Testis (tissue), 5 donors: ENCODE measurements around the gene TPRN. TPM values are rescaled to one million over a fixed set of nuclear protein-coding genes. Genes with fewer than 3 reads are reported as not detected.

Source experiments
- DNase-seq: peaks from one replicate; pipeline ENCODE4 v3.0.0-alpha.2; 2019
- H3K27ac ChIP-seq, 2 donors: fragments of 200-600 bp; sonication (generic); one replicate each; pipeline ENCODE4 v1.5.1; 2019
- H3K27me3 ChIP-seq: fragments of 200-600 bp; sonication (generic); one replicate; pipeline ENCODE4 v1.5.1; 2019
- H3K36me3 ChIP-seq: fragments of 200-600 bp; sonication (generic); one replicate; pipeline ENCODE4 v1.5.1; 2017; ENCODE audit warnings: low read depth; ENCODE audit errors: missing control alignments
- H3K4me1 ChIP-seq: fragments of 200-600 bp; sonication (generic); one replicate; pipeline ENCODE4 v1.5.1; 2019
- H3K4me3 ChIP-seq, 2 donors: fragments of 200-600 bp; sonication (generic); one replicate each; pipeline ENCODE4 v1.5.1; 2017 to 2019
- H3K9me3 ChIP-seq: fragments of 200-600 bp; sonication (generic); one replicate; pipeline ENCODE4 v1.5.1; 2017
- POLR2A ChIP-seq: fragments of 450-650 bp; IDR thresholded peaks from one replicate; pipeline ENCODE4 v1.6.1; 2017; ENCODE audit warnings: antibody characterized with exemption, mild to moderate bottlenecking, moderate library complexity
- WGBS, 2 donors: methylation state at CpG; one replicate each; pipeline ENCODE4 v1.1.5; 2018; 5-methylcytosine and 5-hydroxymethylcytosine counted together
- intact Hi-C: fragments of 100-400 bp; cut with DNase I; formaldehyde crosslinking; loops from one replicate; pipeline ENCODE4 v1.15.1; 2023; ENCODE audit warnings: low total_unique reads
- long read RNA-seq, 2 donors: transcript quantifications; one replicate each; lab custom pipeline, GENCODE V29; 2026
- polyA plus RNA-seq: library from polyadenylated mRNA; stranded (reverse); fragments of 350-450 nt; fragmentation: Illumina TruSeq; extraction: RNeasy Lipid Tissue Mini Kit (QIAGEN cat#74804); gene quantifications from one replicate; pipeline ENCODE4 v1.2.3, GENCODE V29; 2014; ENCODE audit warnings: low read depth, low replicate concordance; ENCODE audit not compliant: insufficient read depth
- total RNA-seq, 2 donors: library from RNA; depleted of rRNA; stranded (reverse); fragments of >200 nt; gene quantifications; one replicate each; pipeline ENCODE4 v1.2.3, GENCODE V29; 2016
- TF ChIP-seq, protein P1 (sequence below), 3 experiments: fragments of 450-650 bp in 2 of 3; fragments of 200-600 bp in 1 of 3; sonication (generic) in 1 of 3; IDR thresholded peaks; one replicate each; pipeline ENCODE4 v1.5.1; 2016 to 2019; ENCODE audit warnings: antibody characterized with exemption in 3 of 3, mild to moderate bottlenecking in 2 of 3, moderate library complexity in 1 of 3

Gene TPRN, protein sequence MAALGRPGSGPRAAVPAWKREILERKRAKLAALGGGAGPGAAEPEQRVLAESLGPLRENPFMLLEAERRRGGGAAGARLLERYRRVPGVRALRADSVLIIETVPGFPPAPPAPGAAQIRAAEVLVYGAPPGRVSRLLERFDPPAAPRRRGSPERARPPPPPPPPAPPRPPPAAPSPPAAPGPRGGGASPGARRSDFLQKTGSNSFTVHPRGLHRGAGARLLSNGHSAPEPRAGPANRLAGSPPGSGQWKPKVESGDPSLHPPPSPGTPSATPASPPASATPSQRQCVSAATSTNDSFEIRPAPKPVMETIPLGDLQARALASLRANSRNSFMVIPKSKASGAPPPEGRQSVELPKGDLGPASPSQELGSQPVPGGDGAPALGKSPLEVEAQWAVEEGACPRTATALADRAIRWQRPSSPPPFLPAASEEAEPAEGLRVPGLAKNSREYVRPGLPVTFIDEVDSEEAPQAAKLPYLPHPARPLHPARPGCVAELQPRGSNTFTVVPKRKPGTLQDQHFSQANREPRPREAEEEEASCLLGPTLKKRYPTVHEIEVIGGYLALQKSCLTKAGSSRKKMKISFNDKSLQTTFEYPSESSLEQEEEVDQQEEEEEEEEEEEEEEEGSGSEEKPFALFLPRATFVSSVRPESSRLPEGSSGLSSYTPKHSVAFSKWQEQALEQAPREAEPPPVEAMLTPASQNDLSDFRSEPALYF
- 10 to 100 TPM; 25.9 to 35.2 TPM for total RNA-seq
- polyA plus RNA-seq, result 17.2 TPM
- long read RNA-seq, donor 1, transcript TPRN-202 (4 exons, 2,661 nt), result major isoform, 7 of 311 reads
- long read RNA-seq, donor 1, partial matches to known transcripts, result 303 of 311 reads
- long read RNA-seq, donor 1, other reads (novel, unspliced or antisense), result 0 of 311 reads
- long read RNA-seq, donor 2, transcript TPRN-202 (4 exons, 2,661 nt), result major isoform, 6 of 164 reads
- long read RNA-seq, donor 2, partial matches to known transcripts, result 11 of 164 reads
- long read RNA-seq, donor 2, other reads (novel, unspliced or antisense), result 147 of 164 reads

DNA sequence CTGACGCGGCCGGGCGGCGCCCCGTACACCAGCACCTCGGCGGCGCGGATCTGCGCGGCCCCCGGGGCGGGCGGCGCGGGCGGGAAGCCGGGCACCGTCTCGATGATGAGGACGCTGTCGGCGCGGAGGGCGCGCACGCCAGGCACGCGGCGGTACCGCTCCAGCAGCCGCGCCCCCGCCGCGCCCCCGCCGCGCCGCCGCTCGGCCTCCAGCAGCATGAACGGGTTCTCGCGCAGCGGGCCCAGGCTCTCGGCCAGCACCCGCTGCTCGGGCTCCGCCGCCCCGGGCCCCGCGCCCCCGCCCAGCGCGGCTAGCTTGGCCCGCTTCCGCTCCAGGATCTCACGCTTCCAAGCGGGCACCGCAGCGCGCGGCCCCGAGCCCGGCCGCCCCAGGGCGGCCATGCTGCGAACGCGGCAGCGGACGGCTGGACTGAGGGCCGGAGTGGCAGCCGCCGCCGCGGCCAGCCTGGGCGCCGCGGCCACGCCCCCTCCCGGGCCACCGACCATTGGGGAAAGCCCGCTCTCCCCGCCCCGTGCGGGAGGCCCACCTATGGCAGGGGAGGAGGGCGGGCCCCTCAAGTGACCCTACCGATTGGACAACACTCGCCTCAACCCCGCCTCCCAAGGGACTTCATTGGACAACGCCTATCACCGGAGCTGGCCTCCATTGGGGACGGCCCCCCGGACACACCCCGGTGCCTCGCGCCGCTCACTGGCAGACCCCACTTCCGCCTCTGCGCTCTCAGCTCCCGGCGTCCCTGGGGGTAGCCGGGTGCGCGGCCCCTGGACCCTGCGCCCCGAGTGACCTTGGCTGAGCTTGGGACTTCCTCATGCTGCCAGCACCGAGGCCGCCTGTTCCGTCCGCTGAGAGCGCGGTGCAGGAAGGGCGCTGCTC is at the start of gene TPRN:
Gene TPRN, minus strand, starts transcription at position 431 of the 894 bp plus-strand sequence. Its CDS starts 30 bp downstream, at position 401.
- peak; percentile 100 for DNase-seq
- 0% methylated on average over 34 of the region's 118 CpGs; no CpG with 5 or more reads in 1 of the 2 donors for WGBS, 2 donors
- intact Hi-C loops, result no loop called here

DNA sequence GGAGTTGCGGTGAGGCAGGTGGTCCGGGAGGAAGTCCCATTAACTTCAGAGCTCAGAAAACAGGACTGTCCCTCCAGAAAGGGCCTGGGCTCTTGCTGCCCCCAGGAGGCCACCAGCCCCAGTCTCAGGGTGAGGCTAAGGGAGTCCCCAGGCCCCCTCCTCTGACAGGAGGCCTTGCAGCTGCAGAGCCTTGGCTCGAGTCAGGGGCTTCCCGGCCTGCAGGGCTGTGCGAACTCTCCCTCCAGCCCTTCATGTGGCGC is 47.3 kb upstream of the TPRN start:
- H3K9me3 ChIP-seq, result no peaks in the 10 kb centered on the region
- intact Hi-C loops, result no loop called here
- no peak overlapping the region for H3K27ac ChIP-seq
- no peaks in the 10 kb centered on the region for H3K36me3 ChIP-seq
- no peaks in the 10 kb centered on the region for H3K27me3 ChIP-seq
- no peak for DNase-seq
- peaks cover 41% of the 10 kb centered on the region for H3K4me1 ChIP-seq
- WGBS, 2 donors, result 69 to 81% methylated on average over 2 to 6 of the region's 6 CpGs
- TF ChIP-seq POLR2A, result no peak
- TF ChIP-seq, protein P1, sequence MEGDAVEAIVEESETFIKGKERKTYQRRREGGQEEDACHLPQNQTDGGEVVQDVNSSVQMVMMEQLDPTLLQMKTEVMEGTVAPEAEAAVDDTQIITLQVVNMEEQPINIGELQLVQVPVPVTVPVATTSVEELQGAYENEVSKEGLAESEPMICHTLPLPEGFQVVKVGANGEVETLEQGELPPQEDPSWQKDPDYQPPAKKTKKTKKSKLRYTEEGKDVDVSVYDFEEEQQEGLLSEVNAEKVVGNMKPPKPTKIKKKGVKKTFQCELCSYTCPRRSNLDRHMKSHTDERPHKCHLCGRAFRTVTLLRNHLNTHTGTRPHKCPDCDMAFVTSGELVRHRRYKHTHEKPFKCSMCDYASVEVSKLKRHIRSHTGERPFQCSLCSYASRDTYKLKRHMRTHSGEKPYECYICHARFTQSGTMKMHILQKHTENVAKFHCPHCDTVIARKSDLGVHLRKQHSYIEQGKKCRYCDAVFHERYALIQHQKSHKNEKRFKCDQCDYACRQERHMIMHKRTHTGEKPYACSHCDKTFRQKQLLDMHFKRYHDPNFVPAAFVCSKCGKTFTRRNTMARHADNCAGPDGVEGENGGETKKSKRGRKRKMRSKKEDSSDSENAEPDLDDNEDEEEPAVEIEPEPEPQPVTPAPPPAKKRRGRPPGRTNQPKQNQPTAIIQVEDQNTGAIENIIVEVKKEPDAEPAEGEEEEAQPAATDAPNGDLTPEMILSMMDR (IDR thresholded peaks at IDR 0.05), result no peak
- no peak overlapping the region for H3K4me3 ChIP-seq

More for the DNA sequence above, at the start of gene TPRN:
- Histone ChIP-seq H3K27ac (peak within 1 kb of the TSS; percentile 55 to 71), H3K4me3 (peak within 1 kb of the TSS; percentile 64 to 72), H3K4me1 (peaks cover 52% of the 10 kb centered on the region), H3K36me3 (no peaks in the 10 kb centered on the region), H3K9me3 (no peaks in the 10 kb centered on the region), H3K27me3 (no peaks in the 10 kb centered on the region)
- TF ChIP-seq, protein P1 (IDR thresholded peaks at IDR 0.05), result peak in 1 of 3 experiments; percentile 1
- TF ChIP-seq POLR2A, result no peak

DNA sequence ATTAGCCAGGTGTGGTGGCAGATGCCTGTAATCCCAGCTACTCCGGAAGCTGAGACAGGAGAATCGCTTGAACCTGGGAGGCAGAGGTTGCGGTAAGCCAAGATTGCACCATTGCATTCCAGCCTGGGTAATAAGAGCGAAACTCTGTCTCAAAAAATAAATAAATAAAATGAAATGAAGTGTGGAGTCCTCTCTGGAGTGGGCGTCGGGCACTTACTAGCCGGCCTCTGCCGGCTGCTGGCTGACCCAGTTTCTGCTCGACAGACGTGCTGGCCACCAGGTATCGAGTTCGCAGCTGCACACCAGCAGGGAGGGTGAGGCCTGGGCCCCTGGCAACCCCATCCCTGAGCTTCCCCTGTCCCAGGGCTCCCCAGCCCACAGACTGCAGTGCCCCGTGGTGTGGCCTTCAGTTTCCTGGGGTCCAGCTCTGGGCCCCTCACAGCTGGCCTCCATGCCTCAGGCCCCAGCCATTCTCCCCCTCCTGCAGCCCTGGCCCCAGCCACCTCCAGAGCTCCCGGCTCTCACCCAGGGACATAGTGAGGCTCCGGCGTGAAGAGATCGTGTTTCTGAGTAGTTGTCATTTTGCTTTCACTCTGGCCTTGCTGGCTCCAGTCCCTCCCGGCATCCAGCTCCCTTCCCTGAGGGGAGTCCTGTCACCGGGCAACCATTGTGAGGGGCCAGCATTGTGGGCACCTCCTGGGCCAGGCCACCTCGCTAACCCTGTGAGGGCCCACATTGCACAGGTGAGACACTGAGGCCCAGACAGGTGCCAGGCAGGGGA is 46.8 kb upstream of the TPRN start:
- Histone ChIP-seq H3K9me3 (no peaks in the 10 kb centered on the region), H3K36me3 (no peaks in the 10 kb centered on the region), H3K27ac (no peak overlapping the region), H3K4me1 (peaks cover 43% of the 10 kb centered on the region), H3K4me3 (no peak overlapping the region), H3K27me3 (no peaks in the 10 kb centered on the region)
- intact Hi-C loops, result no loop called here
- whole genome bisulfite sequencing, 2 donors, result 48 to 68% methylated on average over 14 to 20 of the region's 20 CpGs
- no peak for DNase-seq
- TF ChIP-seq, protein P1 (IDR thresholded peaks at IDR 0.05), result no peak
- no peak for TF ChIP-seq POLR2A
